Measurements from ENCODE around the gene ASB18. TPM values are rescaled to one million over a fixed set of nuclear protein-coding genes. Genes with fewer than 3 reads are reported as not detected.

ASB18 gene
- total and polyA plus RNA-seq, 2 of the 8 experiments (the other 6 are each of a cell fraction or from before 2014, with no cell fraction given) = not detected

- TF ChIP-seq TAF1 (IDR thresholded peaks at IDR 0.05; ENCODE audit: low read depth, low read length) = no peak
These were observed 29.1 kb upstream of the ASB18 start (continued) for GRCh38 chr2:236293241-236293810.

Data from H1 (cell line).